H1 (cell line): ENCODE measurements around the gene GPC3. TPM values are rescaled to one million over a fixed set of nuclear protein-coding genes. Genes with fewer than 3 reads are reported as not detected.

Experiments
- BCL11A ChIP-seq, 2 experiments: IDR thresholded peaks; one replicate each; pipeline ENCODE4 v1.6.1; 2011; ENCODE audit warnings: low read depth in 2 of 2, low read length in 2 of 2, mild to moderate bottlenecking in 2 of 2
- POU5F1 ChIP-seq: IDR thresholded peaks from 2 replicates; pipeline ENCODE4 v1.6.1; 2011; ENCODE audit warnings: low read depth, mild to moderate bottlenecking, low read length, moderate library complexity
- RBBP5 ChIP-seq: IDR thresholded peaks from 2 replicates; pipeline ENCODE4 v1.7.1; 2012; ENCODE audit warnings: low read depth, mild to moderate bottlenecking, inconsistent platforms, low read length, moderate library complexity, borderline replicate concordance
- TAF1 ChIP-seq: IDR thresholded peaks from 2 replicates; pipeline ENCODE4 v1.6.1; 2011; ENCODE audit warnings: mild to moderate bottlenecking, low read depth, low read length
- polyA plus RNA-seq, 7 experiments: library from polyadenylated mRNA; depleted of rRNA in 3 of 7; stranded (reverse) in 5 of 7; unstranded in 2 of 7; fragments of >200 nt in 5 of 7; fragments of 200-250 nt in 2 of 7; gene quantifications; 1 replicate in 5 of 7; 2 replicates in 1 of 7; 4 replicates in 1 of 7; pipeline versions ENCODE4 v1.2.1 to v1.2.3, GENCODE V29; 2011 to 2013; ENCODE audit warnings: missing spikeins in 2 of 7, mixed read lengths in 2 of 7
- total RNA-seq: library from RNA; stranded (reverse); fragmentation: NEBNext Ultra II Directional; extraction: Animal tissue kit (Norgen Biotek cat#: 25700); gene quantifications from 2 replicates; pipeline ENCODE4 v1.2.1, GENCODE V29; 2021
- TF ChIP-seq, protein P1 (sequence below): fragments of 300-600 bp; sonication (generic); IDR thresholded peaks from 2 replicates; pipeline ENCODE4 v1.7.1; 2012; ENCODE audit warnings: low read length, moderate library complexity, mild to moderate bottlenecking, inconsistent platforms; ENCODE audit not compliant: insufficient replicate concordance
- TF ChIP-seq, protein P2 (sequence below): IDR thresholded peaks from 2 replicates; pipeline ENCODE4 v1.6.1; 2012; ENCODE audit warnings: low read length, inconsistent platforms

The GPC3 gene
- total and polyA plus RNA-seq, 2 of the 8 experiments (the other 6 are each of a cell fraction or from before 2014, with no cell fraction given), result 64.8 to 71.9 TPM

DNA sequence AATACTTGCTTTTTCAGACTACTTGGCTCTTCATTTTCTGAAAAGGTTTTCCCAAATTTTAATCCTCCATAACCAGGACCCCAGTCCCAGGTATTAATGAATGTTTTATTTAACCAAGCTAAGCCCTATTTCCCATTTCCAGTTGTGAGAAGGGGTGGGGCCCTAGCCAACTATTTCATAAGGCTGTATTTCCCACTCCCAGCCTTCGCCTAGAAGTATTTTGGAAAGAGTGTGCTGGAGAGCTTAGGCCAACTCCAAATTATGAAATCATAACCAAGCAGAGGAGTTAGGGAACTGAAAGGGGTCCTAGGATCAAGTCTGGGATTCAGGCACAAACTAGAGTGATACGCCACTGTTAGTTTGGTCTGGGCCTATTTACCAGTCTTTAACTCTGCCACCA, 421.7 kb downstream of the GPC3 start (continued):
- TF ChIP-seq, protein P1, sequence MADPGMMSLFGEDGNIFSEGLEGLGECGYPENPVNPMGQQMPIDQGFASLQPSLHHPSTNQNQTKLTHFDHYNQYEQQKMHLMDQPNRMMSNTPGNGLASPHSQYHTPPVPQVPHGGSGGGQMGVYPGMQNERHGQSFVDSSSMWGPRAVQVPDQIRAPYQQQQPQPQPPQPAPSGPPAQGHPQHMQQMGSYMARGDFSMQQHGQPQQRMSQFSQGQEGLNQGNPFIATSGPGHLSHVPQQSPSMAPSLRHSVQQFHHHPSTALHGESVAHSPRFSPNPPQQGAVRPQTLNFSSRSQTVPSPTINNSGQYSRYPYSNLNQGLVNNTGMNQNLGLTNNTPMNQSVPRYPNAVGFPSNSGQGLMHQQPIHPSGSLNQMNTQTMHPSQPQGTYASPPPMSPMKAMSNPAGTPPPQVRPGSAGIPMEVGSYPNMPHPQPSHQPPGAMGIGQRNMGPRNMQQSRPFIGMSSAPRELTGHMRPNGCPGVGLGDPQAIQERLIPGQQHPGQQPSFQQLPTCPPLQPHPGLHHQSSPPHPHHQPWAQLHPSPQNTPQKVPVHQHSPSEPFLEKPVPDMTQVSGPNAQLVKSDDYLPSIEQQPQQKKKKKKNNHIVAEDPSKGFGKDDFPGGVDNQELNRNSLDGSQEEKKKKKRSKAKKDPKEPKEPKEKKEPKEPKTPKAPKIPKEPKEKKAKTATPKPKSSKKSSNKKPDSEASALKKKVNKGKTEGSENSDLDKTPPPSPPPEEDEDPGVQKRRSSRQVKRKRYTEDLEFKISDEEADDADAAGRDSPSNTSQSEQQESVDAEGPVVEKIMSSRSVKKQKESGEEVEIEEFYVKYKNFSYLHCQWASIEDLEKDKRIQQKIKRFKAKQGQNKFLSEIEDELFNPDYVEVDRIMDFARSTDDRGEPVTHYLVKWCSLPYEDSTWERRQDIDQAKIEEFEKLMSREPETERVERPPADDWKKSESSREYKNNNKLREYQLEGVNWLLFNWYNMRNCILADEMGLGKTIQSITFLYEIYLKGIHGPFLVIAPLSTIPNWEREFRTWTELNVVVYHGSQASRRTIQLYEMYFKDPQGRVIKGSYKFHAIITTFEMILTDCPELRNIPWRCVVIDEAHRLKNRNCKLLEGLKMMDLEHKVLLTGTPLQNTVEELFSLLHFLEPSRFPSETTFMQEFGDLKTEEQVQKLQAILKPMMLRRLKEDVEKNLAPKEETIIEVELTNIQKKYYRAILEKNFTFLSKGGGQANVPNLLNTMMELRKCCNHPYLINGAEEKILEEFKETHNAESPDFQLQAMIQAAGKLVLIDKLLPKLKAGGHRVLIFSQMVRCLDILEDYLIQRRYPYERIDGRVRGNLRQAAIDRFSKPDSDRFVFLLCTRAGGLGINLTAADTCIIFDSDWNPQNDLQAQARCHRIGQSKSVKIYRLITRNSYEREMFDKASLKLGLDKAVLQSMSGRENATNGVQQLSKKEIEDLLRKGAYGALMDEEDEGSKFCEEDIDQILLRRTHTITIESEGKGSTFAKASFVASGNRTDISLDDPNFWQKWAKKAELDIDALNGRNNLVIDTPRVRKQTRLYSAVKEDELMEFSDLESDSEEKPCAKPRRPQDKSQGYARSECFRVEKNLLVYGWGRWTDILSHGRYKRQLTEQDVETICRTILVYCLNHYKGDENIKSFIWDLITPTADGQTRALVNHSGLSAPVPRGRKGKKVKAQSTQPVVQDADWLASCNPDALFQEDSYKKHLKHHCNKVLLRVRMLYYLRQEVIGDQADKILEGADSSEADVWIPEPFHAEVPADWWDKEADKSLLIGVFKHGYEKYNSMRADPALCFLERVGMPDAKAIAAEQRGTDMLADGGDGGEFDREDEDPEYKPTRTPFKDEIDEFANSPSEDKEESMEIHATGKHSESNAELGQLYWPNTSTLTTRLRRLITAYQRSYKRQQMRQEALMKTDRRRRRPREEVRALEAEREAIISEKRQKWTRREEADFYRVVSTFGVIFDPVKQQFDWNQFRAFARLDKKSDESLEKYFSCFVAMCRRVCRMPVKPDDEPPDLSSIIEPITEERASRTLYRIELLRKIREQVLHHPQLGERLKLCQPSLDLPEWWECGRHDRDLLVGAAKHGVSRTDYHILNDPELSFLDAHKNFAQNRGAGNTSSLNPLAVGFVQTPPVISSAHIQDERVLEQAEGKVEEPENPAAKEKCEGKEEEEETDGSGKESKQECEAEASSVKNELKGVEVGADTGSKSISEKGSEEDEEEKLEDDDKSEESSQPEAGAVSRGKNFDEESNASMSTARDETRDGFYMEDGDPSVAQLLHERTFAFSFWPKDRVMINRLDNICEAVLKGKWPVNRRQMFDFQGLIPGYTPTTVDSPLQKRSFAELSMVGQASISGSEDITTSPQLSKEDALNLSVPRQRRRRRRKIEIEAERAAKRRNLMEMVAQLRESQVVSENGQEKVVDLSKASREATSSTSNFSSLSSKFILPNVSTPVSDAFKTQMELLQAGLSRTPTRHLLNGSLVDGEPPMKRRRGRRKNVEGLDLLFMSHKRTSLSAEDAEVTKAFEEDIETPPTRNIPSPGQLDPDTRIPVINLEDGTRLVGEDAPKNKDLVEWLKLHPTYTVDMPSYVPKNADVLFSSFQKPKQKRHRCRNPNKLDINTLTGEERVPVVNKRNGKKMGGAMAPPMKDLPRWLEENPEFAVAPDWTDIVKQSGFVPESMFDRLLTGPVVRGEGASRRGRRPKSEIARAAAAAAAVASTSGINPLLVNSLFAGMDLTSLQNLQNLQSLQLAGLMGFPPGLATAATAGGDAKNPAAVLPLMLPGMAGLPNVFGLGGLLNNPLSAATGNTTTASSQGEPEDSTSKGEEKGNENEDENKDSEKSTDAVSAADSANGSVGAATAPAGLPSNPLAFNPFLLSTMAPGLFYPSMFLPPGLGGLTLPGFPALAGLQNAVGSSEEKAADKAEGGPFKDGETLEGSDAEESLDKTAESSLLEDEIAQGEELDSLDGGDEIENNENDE, result no peak
- TF ChIP-seq TAF1 (no peak), RBBP5 (no peak), POU5F1 (no peak), BCL11A (IDR thresholded peaks at IDR 0.05; ENCODE audit: low read depth in 2 of 2, low read length in 2 of 2) (no peak)
- TF ChIP-seq, protein P2, sequence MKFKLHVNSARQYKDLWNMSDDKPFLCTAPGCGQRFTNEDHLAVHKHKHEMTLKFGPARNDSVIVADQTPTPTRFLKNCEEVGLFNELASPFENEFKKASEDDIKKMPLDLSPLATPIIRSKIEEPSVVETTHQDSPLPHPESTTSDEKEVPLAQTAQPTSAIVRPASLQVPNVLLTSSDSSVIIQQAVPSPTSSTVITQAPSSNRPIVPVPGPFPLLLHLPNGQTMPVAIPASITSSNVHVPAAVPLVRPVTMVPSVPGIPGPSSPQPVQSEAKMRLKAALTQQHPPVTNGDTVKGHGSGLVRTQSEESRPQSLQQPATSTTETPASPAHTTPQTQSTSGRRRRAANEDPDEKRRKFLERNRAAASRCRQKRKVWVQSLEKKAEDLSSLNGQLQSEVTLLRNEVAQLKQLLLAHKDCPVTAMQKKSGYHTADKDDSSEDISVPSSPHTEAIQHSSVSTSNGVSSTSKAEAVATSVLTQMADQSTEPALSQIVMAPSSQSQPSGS, result no peak
